ENCODE data around the gene MMP7. TPM values are rescaled to one million over a fixed set of nuclear protein-coding genes. Genes with fewer than 3 reads are reported as not detected.

The MMP7 gene
- total and polyA plus RNA-seq, 2 donors: 10.2 to 18.9 TPM

DNA sequence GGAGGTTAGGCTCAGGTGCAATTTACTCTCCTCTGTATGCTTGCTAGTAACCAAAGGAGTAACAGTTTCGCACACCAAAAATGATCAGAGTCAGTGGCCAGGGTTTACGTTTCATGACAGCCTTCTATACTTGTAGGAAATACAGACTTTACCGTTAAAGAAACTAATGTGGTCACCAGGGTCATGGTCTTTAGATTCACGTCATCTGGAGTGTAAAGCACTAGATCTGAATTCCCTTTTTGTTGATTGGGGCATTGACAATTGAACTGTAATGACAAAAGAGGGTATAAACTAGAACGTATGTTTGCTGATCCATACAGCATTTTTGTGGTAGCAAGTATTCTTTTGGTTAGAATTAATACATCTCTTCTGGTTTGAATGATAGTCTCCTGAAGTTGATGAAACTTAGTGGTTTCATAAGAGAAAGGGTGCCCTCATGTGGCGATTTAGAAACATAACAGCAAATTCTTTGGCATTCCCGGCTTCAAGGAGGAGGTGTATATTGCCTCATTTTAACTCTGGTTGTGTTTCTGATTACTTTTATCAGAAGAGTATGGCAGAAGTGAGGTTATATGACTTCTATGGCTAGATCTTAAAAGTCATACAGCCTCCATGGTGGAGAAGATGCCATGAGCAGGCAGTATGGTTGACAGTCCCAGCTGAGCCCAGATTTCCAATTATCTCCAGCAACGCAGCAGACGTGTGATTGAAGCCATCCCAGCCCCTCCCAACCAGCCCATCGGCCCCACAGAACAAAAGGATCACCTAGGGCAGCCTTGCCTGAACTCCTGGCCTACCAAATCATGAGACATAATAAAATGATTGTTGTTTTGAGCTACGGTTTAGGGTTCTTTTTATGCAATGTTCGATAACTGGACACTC lies 35.1 kb downstream of the MMP7 start:
- Histone ChIP-seq H3K4me3 (ENCODE audit: low read depth, low read length) (no peak overlapping the region), H3K36me3 (ENCODE audit: insufficient read depth) (no peaks in the 10 kb centered on the region), H3K27ac (ENCODE audit: low read depth) (no peak overlapping the region), H3K4me1 (ENCODE audit: insufficient read depth) (no peaks in the 10 kb centered on the region)
- DNase-seq (ENCODE audit: extremely low spot score): peak; percentile 67
- WGBS: 34% methylated on average over 12 of the region's 12 CpGs

GRCh38 chr11:102494216-102494615 lies 36.3 kb downstream of the MMP7 start:
- H3K4me3 ChIP-seq (ENCODE audit: low read depth, low read length): no peak overlapping the region
- H3K4me1 ChIP-seq (ENCODE audit: insufficient read depth): no peaks in the 10 kb centered on the region
- no peak overlapping the region for H3K27ac ChIP-seq (ENCODE audit: low read depth)
- no peak for DNase-seq (ENCODE audit: extremely low spot score)
- 76% methylated on average over 6 of the region's 6 CpGs for WGBS
- no peaks in the 10 kb centered on the region for H3K36me3 ChIP-seq (ENCODE audit: insufficient read depth)

GRCh38 chr11:102493524-102493923 lies 37.0 kb downstream of the MMP7 start:
- Histone ChIP-seq H3K4me3 (ENCODE audit: low read depth, low read length) (no peak overlapping the region), H3K27ac (ENCODE audit: low read depth) (no peak overlapping the region), H3K36me3 (ENCODE audit: insufficient read depth) (no peaks in the 10 kb centered on the region), H3K4me1 (ENCODE audit: insufficient read depth) (no peaks in the 10 kb centered on the region)
- DNase-seq (ENCODE audit: extremely low spot score): no peak
- 79% methylated on average over 5 of the region's 5 CpGs for WGBS

GRCh38 chr11:102491969-102492368 lies 38.6 kb downstream of the MMP7 start:
- no peak overlapping the region for H3K4me3 ChIP-seq (ENCODE audit: low read depth, low read length)
- DNase-seq (ENCODE audit: extremely low spot score): no peak
- no peak overlapping the region for H3K27ac ChIP-seq (ENCODE audit: low read depth)
- no peaks in the 10 kb centered on the region for H3K36me3 ChIP-seq (ENCODE audit: insufficient read depth)
- H3K4me1 ChIP-seq (ENCODE audit: insufficient read depth): no peaks in the 10 kb centered on the region
- 91% methylated on average over 2 of the region's 2 CpGs for WGBS

DNA sequence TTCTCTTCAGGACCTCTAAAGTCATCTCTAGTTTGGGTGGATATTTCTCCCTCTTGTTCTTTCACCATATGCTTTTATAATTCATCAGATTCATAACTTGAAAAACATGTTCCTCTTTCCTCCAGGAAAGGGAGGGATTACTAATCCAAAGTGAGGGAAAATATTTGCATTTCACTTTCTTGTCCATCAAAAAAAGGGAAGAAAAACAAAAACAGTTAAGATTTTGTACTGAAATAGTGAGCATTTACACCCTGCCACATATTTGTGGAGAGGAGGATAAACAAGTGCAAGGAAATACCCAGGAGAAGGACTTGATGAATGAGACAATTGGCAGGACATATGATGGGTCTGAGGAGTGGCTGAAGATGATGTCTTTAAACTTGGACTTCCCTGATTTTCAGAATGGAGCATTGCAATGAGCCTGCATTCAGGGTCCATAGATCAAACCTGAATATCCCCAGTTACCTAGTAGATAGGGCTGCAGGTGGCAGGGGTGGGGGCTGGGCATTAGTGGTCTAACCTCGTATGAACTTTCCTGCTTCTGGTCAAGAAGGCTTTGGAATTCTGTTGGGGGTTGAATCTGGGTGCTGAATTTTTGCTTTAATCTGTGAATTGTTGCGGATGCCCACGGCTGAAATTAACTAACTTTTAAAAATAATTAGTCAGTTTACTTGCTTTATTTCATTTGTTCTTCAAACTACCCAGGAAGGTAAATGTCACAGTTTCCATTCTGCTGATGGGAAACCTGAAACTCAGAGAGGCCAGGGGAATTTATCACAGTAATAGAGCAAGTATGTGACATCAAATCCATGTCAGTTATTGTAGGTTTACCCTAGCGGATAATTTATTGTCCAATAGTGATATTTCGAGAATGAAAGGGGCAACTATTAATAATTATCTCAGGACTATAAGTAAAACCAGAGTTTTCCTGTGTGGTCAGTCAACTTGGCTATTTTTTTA lies 41.1 kb downstream of the MMP7 start:
- DNase-seq (ENCODE audit: extremely low spot score): no peak

DNA sequence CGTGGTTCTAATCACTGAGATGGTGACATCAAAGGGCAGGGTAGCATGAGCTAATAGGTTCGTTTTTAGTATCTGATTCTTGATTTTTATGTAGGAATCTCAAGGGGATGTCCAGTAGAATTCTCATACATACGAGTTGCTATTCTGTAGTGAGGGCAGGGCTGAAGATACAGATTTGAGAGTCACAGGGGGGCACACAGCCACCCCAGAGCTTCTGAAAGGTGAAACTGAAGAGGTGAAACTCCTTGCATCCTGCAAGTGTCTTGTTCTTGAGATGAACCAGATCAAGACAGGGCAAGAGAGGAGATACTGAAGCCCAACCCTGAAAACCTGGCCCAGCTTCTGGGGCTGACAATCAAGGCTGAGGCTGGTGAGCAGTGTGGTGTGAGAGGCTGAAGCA lies 42.3 kb downstream of the MMP7 start:
- WGBS: 84% methylated on average over 3 of the region's 3 CpGs
- H3K4me1 ChIP-seq (ENCODE audit: insufficient read depth): no peaks in the 10 kb centered on the region
- no peaks in the 10 kb centered on the region for H3K36me3 ChIP-seq (ENCODE audit: insufficient read depth)
- H3K27ac ChIP-seq (ENCODE audit: low read depth): no peak overlapping the region
- no peak for DNase-seq (ENCODE audit: extremely low spot score)
- no peak overlapping the region for H3K4me3 ChIP-seq (ENCODE audit: low read depth, low read length)

More for the DNA sequence above, 41.1 kb downstream of the MMP7 start:
- no peak overlapping the region for H3K4me3 ChIP-seq (ENCODE audit: low read depth, low read length)
- 81% methylated on average over 5 of the region's 5 CpGs for WGBS
- H3K36me3 ChIP-seq (ENCODE audit: insufficient read depth): no peaks in the 10 kb centered on the region
- H3K4me1 ChIP-seq (ENCODE audit: insufficient read depth): no peaks in the 10 kb centered on the region
- no peak overlapping the region for H3K27ac ChIP-seq (ENCODE audit: low read depth)

DNA sequence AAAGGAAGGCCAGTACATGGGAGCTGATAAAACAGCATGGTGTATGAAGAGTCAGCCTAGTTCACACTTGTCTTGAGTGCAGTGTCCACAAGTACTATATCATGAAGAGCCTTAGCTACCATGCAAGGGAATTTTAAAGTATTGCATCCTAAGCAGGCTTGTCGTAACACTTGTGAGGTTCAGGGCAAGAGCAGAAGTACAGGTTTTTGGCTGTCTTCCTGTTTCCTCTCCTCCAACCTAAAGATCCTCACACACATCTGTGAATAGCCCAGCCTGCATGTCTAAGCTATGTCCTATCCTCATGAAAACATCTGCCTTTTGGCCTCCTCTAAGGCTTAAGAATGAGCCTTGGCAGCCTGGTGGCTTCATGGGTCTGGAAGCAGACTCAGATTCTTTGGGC lies 43.3 kb downstream of the MMP7 start:
- Histone ChIP-seq H3K4me1 (ENCODE audit: insufficient read depth) (no peaks in the 10 kb centered on the region), H3K27ac (ENCODE audit: low read depth) (no peak overlapping the region), H3K4me3 (ENCODE audit: low read depth, low read length) (no peak overlapping the region), H3K36me3 (ENCODE audit: insufficient read depth) (no peaks in the 10 kb centered on the region)
- 100% methylated on average over 1 of the region's 1 CpG for WGBS
- DNase-seq (ENCODE audit: extremely low spot score): no peak

GRCh38 chr11:102486584-102486983 lies 44.0 kb downstream of the MMP7 start:
- Histone ChIP-seq H3K4me3 (ENCODE audit: low read depth, low read length) (no peak overlapping the region), H3K36me3 (ENCODE audit: insufficient read depth) (no peaks in the 10 kb centered on the region), H3K4me1 (ENCODE audit: insufficient read depth) (no peaks in the 10 kb centered on the region), H3K27ac (ENCODE audit: low read depth) (no peak overlapping the region)
- WGBS: 91% methylated on average over 2 of the region's 2 CpGs
- DNase-seq (ENCODE audit: extremely low spot score): no peak

DNA sequence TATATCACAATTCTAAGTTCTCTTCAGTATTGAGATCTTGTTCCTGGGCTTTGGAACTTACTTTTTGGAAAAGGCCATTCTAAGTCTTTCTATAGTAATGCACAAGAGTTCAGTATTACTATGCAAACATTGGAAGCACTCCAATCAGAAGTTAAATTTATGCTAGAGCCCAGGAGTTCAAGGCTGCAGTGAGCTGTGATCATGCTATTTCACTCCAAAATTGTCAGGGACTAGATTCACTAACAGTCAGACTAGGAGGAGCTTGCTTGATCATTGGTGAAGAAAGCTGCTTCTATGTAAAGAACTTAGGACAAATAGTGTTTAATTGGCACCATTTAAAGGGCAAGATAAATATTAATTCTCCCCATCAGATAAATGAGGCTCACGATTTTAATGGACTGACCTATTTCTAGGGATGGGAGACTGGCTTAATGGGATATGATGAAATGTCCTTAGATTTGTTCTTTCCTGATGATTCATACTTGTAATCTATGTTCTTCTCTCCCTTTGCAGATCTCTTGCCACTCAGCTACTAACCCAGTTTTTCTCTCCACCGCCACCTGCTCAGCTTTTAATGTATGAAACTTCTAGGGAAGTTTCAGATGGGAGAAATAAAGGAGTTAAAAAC lies 45.3 kb downstream of the MMP7 start:
- no peaks in the 10 kb centered on the region for H3K36me3 ChIP-seq (ENCODE audit: insufficient read depth)
- H3K4me3 ChIP-seq (ENCODE audit: low read depth, low read length): no peak overlapping the region
- DNase-seq (ENCODE audit: extremely low spot score): no peak
- H3K27ac ChIP-seq (ENCODE audit: low read depth): no peak overlapping the region
- WGBS: 81% methylated on average over 2 of the region's 2 CpGs
- no peaks in the 10 kb centered on the region for H3K4me1 ChIP-seq (ENCODE audit: insufficient read depth)

DNA sequence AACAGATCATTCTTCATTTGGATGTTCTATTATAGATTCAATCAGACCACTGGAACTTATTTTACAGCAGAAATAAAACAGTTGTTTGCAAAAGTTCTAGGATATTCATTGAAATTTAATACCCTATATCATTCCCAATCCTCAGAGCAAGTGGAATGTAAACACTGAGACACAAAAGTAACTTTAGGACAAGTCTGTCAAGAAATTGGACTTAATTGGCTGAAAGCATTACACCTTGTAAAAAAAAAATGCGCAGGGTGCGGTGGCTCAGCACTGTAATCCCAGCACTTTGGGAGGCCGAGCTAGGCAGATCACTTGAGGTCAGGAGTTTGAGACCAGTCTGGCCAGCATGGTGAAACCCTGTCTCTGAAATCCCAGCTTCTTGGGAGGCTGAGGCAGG lies 48.1 kb downstream of the MMP7 start:
- Histone ChIP-seq H3K4me1 (ENCODE audit: insufficient read depth) (no peaks in the 10 kb centered on the region), H3K36me3 (ENCODE audit: insufficient read depth) (no peaks in the 10 kb centered on the region), H3K4me3 (ENCODE audit: low read depth, low read length) (no peak overlapping the region), H3K27ac (ENCODE audit: low read depth) (no peak overlapping the region)
- DNase-seq (ENCODE audit: extremely low spot score): no peak
- WGBS: 38% methylated on average over 3 of the region's 3 CpGs

GRCh38 chr11:102479733-102480132 lies 50.8 kb downstream of the MMP7 start:
- no peak for DNase-seq (ENCODE audit: extremely low spot score)
- H3K4me1 ChIP-seq (ENCODE audit: insufficient read depth): no peaks in the 10 kb centered on the region
- H3K27ac ChIP-seq (ENCODE audit: low read depth): no peak overlapping the region
- no peak overlapping the region for H3K4me3 ChIP-seq (ENCODE audit: low read depth, low read length)
- no peaks in the 10 kb centered on the region for H3K36me3 ChIP-seq (ENCODE audit: insufficient read depth)
- 96% methylated on average over 2 of the region's 2 CpGs for WGBS

GRCh38 chr11:102478673-102479299 lies 51.8 kb downstream of the MMP7 start:
- Histone ChIP-seq H3K4me1 (ENCODE audit: insufficient read depth) (no peaks in the 10 kb centered on the region), H3K4me3 (ENCODE audit: low read depth, low read length) (no peak overlapping the region), H3K36me3 (ENCODE audit: insufficient read depth) (no peaks in the 10 kb centered on the region), H3K27ac (ENCODE audit: low read depth) (no peak overlapping the region)
- WGBS: 79% methylated on average over 1 of the region's 1 CpG
- no peak for DNase-seq (ENCODE audit: extremely low spot score)

DNA sequence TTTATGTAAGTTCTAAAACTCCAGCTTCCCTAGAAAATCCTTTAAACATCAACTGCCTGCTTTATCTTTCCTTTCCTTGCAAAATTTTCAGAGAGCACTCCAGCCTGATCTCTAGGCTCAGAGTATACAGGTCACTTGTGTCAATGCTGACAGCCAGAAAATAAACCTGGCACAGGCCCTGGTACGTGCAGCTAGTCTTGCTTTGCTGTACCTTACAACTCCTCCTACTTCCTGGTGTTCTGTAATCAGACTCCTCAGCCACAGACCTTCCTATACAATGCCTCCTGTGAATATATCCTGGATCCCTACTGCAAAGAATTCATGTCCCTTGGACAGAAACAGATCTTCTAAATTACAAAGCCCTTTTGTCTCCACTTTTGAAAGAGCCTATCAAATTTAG lies 53.7 kb downstream of the MMP7 start:
- DNase-seq (ENCODE audit: extremely low spot score): no peak
- no peak overlapping the region for H3K4me3 ChIP-seq (ENCODE audit: low read depth, low read length)
- H3K36me3 ChIP-seq (ENCODE audit: insufficient read depth): no peaks in the 10 kb centered on the region
- H3K27ac ChIP-seq (ENCODE audit: low read depth): peak overlapping the region; percentile 76
- 35% methylated on average over 1 of the region's 1 CpG for WGBS
- no peaks in the 10 kb centered on the region for H3K4me1 ChIP-seq (ENCODE audit: insufficient read depth)

Data from urinary bladder (tissue), 4 donors.